ENCODE measurements around the gene FBXW7. TPM values are rescaled to one million over a fixed set of nuclear protein-coding genes. Genes with fewer than 3 reads are reported as not detected.

FBXW7 gene
- polyA plus RNA-seq, 1 of the 3 experiments (the other 2 are of a cell fraction), result 7.7 TPM

GRCh38 chr4:152294331-152294730 is 241.6 kb downstream of the FBXW7 start:
- POLR2A ChIA-PET, result no interaction called here
- no peak overlapping the region for H3K4me3 ChIP-seq (ENCODE audit: low read depth in 2 of 2, low read length in 1 of 2)
- H3F3A ChIP-seq (replicated peaks; ENCODE audit: insufficient read depth), result no peaks in the 10 kb centered on the region
- H3K9me3 ChIP-seq, result no peaks in the 10 kb centered on the region
- H3K9ac ChIP-seq, result no peak overlapping the region
- TF ChIP-seq ELF1 (IDR thresholded peaks at IDR 0.05) (no peak), CTCF (IDR thresholded peaks at IDR 0.05) (no peak), NFIC (IDR thresholded peaks at IDR 0.05; ENCODE audit: borderline replicate concordance) (no peak), TAF1 (IDR thresholded peaks at IDR 0.05; ENCODE audit: borderline replicate concordance, low read depth, low read length) (no peak), USF2 (IDR thresholded peaks at IDR 0.05; ENCODE audit: borderline replicate concordance, low read depth, low read length) (no peak), IRF3 (IDR thresholded peaks at IDR 0.05; ENCODE audit: low read depth, low read length) (no peak), FOXM1 (IDR thresholded peaks at IDR 0.05; ENCODE audit: low read depth) (no peak)
- H3K79me2 ChIP-seq (ENCODE audit: insufficient read depth), result no peaks in the 10 kb centered on the region
- CTCF ChIA-PET, result no interaction called here
- H3K4me1 ChIP-seq (ENCODE audit: control insufficient read depth in 1 of 2, insufficient read depth in 2 of 2, low read depth in 1 of 2, low read length in 1 of 2), result no peaks in the 10 kb centered on the region
- no peak overlapping the region for H3K4me2 ChIP-seq
- no peak overlapping the region for H2AFZ ChIP-seq (ENCODE audit: low read depth)
- H3K27ac ChIP-seq (ENCODE audit: low read depth in 2 of 2, low read length in 1 of 2), result no peak overlapping the region
- H3K36me3 ChIP-seq (replicated peaks in 1 of 2; ENCODE audit: control insufficient read depth in 1 of 2, insufficient read depth in 2 of 2, low read length in 1 of 2), result no peaks in the 10 kb centered on the region
- no peaks in the 10 kb centered on the region; the same call in 1 of the 2 replicates for H3K27me3 ChIP-seq (ENCODE audit: insufficient read depth)
- H4K20me1 ChIP-seq (ENCODE audit: insufficient read depth), result no peaks in the 10 kb centered on the region
- 53% methylated on average over 3 of the region's 3 CpGs for WGBS (ENCODE audit: low lambda C conversion rate)
- no peaks in the 10 kb centered on the region for H3K9me2 ChIP-seq
- no peak for DNase-seq

GRCh38 chr4:152293527-152293926 is 242.4 kb downstream of the FBXW7 start:
- no peaks in the 10 kb centered on the region for H3K36me3 ChIP-seq (replicated peaks in 1 of 2; ENCODE audit: control insufficient read depth in 1 of 2, insufficient read depth in 2 of 2, low read length in 1 of 2)
- TF ChIP-seq MEF2A (IDR thresholded peaks at IDR 0.05; ENCODE audit: borderline replicate concordance, low read depth) (no peak), POLR2AphosphoS5 (IDR thresholded peaks at IDR 0.05; ENCODE audit: low read depth, low read length) (no peak), MAX (IDR thresholded peaks at IDR 0.05; ENCODE audit: low read depth) (no peak), SMC3 (IDR thresholded peaks at IDR 0.05; ENCODE audit: low read depth, low read length) (no peak), RAD21 (IDR thresholded peaks at IDR 0.05; ENCODE audit: low read length) (no peak), TAF1 (IDR thresholded peaks at IDR 0.05; ENCODE audit: borderline replicate concordance, low read depth, low read length) (no peak), ZBTB33 (IDR thresholded peaks at IDR 0.05; ENCODE audit: borderline replicate concordance, low read depth) (no peak), REST (IDR thresholded peaks at IDR 0.05; ENCODE audit: low read depth, low read length) (no peak), IRF3 (IDR thresholded peaks at IDR 0.05; ENCODE audit: low read depth, low read length) (no peak), FOSL2 (IDR thresholded peaks at IDR 0.05; ENCODE audit: borderline replicate concordance, low read depth) (no peak), GATA2 (CRISPR knock-in tag; IDR thresholded peaks at IDR 0.05) (no peak)

More at GRCh38 chr4:152293527-152293926, 242.4 kb downstream of the FBXW7 start:
- H3K79me2 ChIP-seq (ENCODE audit: insufficient read depth), result no peaks in the 10 kb centered on the region
- H3K9ac ChIP-seq, result no peak overlapping the region
- ChIA-PET POLR2A (no interaction called here), CTCF (interaction anchor here (0.7 kb wide), 1 partner anchor 31 kb away, joined by 3 read pairs; no protein-coding TSS in a partner anchor)
- no peaks in the 10 kb centered on the region for H3F3A ChIP-seq (replicated peaks; ENCODE audit: insufficient read depth)
- no peaks in the 10 kb centered on the region for H3K9me3 ChIP-seq
- 54% methylated on average over 4 of the region's 5 CpGs for WGBS (ENCODE audit: low lambda C conversion rate)
- H3K4me2 ChIP-seq, result no peak overlapping the region
- DNase-seq, result no peak
- H3K9me2 ChIP-seq, result no peaks in the 10 kb centered on the region
- H3K4me3 ChIP-seq (ENCODE audit: low read depth in 2 of 2, low read length in 1 of 2), result no peak overlapping the region
- no peaks in the 10 kb centered on the region for H3K4me1 ChIP-seq (ENCODE audit: control insufficient read depth in 1 of 2, insufficient read depth in 2 of 2, low read depth in 1 of 2, low read length in 1 of 2)
- no peak overlapping the region for H2AFZ ChIP-seq (ENCODE audit: low read depth)
- H4K20me1 ChIP-seq (ENCODE audit: insufficient read depth), result no peaks in the 10 kb centered on the region
- H3K27ac ChIP-seq (ENCODE audit: low read depth in 2 of 2, low read length in 1 of 2), result no peak overlapping the region
- no peaks in the 10 kb centered on the region; the same call in 1 of the 2 replicates for H3K27me3 ChIP-seq (ENCODE audit: insufficient read depth)
